Lower leg skin (tissue), 4 donors: ENCODE data around the gene CDON. TPM values are rescaled to one million over a fixed set of nuclear protein-coding genes. Genes with fewer than 3 reads are reported as not detected.

Experiments used
- DNase-seq, 2 donors: peaks; one replicate each; pipeline ENCODE4 v3.0.0-alpha.2; 2019; ENCODE audit warnings: low spot score in 2 of 2
- H3K4me3 ChIP-seq: fragments of 200-600 bp; sonication (generic); 2 replicates; pipeline ENCODE4 v1.5.1; 2017; ENCODE audit warnings: mild to moderate bottlenecking, low read depth; ENCODE audit not compliant: poor library complexity, severe bottlenecking
- CTCF ChIP-seq, 3 donors: fragments of 450-650 bp; IDR thresholded peaks; one replicate each; pipeline ENCODE4 v1.5.1; 2016; ENCODE audit warnings: antibody characterized with exemption in 3 of 3, mild to moderate bottlenecking in 3 of 3, moderate library complexity in 2 of 3
- POLR2A ChIP-seq, 2 donors: fragments of 450-650 bp; IDR thresholded peaks; one replicate each; pipeline ENCODE4 v1.6.1; 2016 to 2017; ENCODE audit warnings: antibody characterized with exemption in 2 of 2, mild to moderate bottlenecking in 1 of 2, moderate library complexity in 1 of 2
- WGBS, 2 donors: methylation state at CpG; one replicate each; pipeline ENCODE4 v1.1.5; 2018; 5-methylcytosine and 5-hydroxymethylcytosine counted together
- intact Hi-C: fragments of 100-400 bp; cut with DNase I; formaldehyde crosslinking; loops from one replicate; pipeline ENCODE4 v1.15.0; 2023; ENCODE audit warnings: low total_unique reads
- total RNA-seq, 4 donors: library from RNA; depleted of rRNA; stranded (reverse); fragments of >200 nt; gene quantifications; one replicate each; pipeline ENCODE4 v1.1.0, GENCODE V29; 2016

The CDON gene
- total RNA-seq, 4 donors from 2014 or later, result 12.3 to 21.0 (median 18.0) TPM

DNA sequence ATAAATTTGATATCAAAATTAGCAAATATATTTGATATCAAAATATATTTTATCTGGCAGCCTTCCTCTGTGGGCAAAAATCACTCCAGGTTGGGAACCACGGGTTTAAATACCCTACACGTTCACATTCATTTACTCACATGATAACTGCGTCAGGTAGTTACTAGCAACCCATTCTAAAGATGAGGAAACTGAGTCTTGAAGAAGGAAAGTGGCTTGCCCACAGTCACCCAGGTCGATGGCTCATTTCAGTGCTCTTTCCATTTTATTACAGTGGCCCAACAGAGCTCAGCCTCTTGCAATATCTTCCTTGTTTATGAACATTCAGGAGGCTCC lies 19.2 kb upstream of the CDON start:
- H3K4me3 ChIP-seq, result no peak overlapping the region
- TF ChIP-seq CTCF (IDR thresholded peaks at IDR 0.05) (no peak), POLR2A (IDR thresholded peaks at IDR 0.05) (no peak)
- intact Hi-C loops, result no loop called here
- no peak for DNase-seq
- WGBS, 2 donors, result 82 to 84% methylated on average over 4 of the region's 4 CpGs

- WGBS, 2 donors, result 37 to 54% methylated on average over 8 of the region's 8 CpGs
- peak in 1 of 2 donors; percentile 79 for DNase-seq
- TF ChIP-seq CTCF (IDR thresholded peaks at IDR 0.05) (no peak), POLR2A (IDR thresholded peaks at IDR 0.05) (no peak)
Measured at GRCh38 chr11:126080161-126080941, 17.7 kb upstream of the CDON start.

GRCh38 chr11:126079621-126080124 lies 17.0 kb upstream of the CDON start:
- WGBS, 2 donors, result 28 to 31% methylated on average over 6 of the region's 6 CpGs
- no peak for TF ChIP-seq CTCF (IDR thresholded peaks at IDR 0.05)
- no peak for TF ChIP-seq POLR2A (IDR thresholded peaks at IDR 0.05)
- peak in 1 of 2 donors; percentile 76 for DNase-seq
- intact Hi-C loops, result no loop called here
- H3K4me3 ChIP-seq, result no peak overlapping the region

More at GRCh38 chr11:126080161-126080941, 17.7 kb upstream of the CDON start:
- H3K4me3 ChIP-seq, result no peak overlapping the region
- intact Hi-C loops, result no loop called here

DNA sequence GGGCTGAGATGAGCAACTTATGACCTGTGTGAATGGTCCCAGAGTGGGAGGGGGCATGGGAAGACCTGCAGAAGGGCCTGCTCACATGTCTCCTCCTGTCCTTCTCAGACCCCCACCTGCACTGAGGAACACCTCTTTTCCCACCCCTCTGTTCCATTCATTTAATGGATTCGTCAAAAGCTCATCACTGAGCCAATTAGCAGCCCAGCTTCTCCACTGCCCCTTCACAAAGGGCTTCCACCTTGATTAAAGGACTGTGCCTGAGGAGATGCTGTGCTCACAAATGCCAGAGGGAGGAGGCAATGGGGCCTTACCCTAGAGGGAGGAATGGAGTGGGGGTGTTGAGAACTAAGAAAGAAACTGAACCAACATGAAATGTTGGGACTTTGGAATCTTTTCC lies 14.0 kb upstream of the CDON start:
- TF ChIP-seq CTCF (IDR thresholded peaks at IDR 0.05), result no peak
- TF ChIP-seq POLR2A (IDR thresholded peaks at IDR 0.05), result no peak
- no peak for DNase-seq
- 81 to 95% methylated on average over 1 of the region's 1 CpG for WGBS, 2 donors
- intact Hi-C loops, result no loop called here
- no peak overlapping the region for H3K4me3 ChIP-seq

DNA sequence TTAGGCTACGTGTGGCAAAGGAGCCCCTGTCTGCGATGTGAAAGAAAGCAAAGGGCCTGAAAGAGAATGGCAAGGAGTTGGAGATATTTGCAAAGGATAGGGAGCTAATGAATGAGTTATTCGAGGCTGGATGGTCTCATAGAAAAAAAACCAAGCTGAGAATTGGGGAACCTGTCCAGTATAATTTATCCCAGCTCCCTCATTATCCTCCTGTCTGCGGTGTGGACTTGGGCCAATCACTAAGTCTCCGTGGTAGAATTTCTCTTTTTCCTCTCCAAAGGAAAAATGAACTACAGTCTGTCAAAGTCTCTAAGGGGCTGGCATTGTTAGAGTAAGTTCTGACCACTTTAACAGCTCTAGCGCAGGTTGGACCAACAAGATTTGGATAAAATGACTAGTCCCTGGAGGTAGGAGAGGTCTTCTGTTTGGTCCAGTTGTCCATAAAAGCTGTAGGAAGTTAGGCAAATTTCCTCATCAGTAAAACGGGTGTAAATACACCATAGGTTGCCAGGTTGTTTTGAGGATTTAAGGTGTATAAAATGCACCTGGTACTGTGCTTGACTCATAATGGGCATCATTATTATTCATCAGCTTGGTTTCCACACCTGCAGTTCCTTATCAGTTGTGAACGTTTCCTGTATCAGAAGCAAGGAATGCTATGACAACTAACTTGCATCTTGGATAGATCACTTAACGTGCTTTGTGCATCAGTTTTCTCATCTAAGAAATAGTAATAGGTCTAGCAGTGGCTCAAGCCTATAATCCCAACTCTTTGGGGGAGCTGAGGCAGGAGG lies 10.3 kb upstream of the CDON start:
- TF ChIP-seq POLR2A (IDR thresholded peaks at IDR 0.05) (no peak), CTCF (IDR thresholded peaks at IDR 0.05) (no peak)
- H3K4me3 ChIP-seq, result no peak overlapping the region
- DNase-seq, result no peak
- intact Hi-C loops, result no loop called here
- WGBS, 2 donors, result 62 to 65% methylated on average over 9 of the region's 9 CpGs
